Activated naive CD8-positive, alpha-beta T cell treated with anti-CD3 and anti-CD28 coated beads, Interleukin-2, amount 10 ng/mL, durations not matched to agents 7 days and 5 days (primary cell): ENCODE measurements around the gene PSMD5. TPM values are rescaled to one million over a fixed set of nuclear protein-coding genes. Genes with fewer than 3 reads are reported as not detected.
A peak's percentile ranks its signal among the peaks of the same experiment; 100 is the strongest.

Experiments
- ATAC-seq: fragments of 150-1000 bp; cut with Tn5 transposase; one replicate; pipeline ENCODE4 v1.10.0; 2021; ENCODE audit warnings: low read depth, moderate library complexity
- POLR2A ChIA-PET: fragments of 350-600 bp; sonication (Branson Sonifier 250); formaldehyde crosslinking; loops from one replicate; lab custom pipeline; 2021; ENCODE audit warnings: antibody characterized with exemption; lab: Charles Lee
- DNase-seq: peaks from one replicate; pipeline ENCODE4 v3.0.0; 2021
- H3K27ac Mint-ChIP-seq: one replicate; pipeline ENCODE4 v1.8.0; 2022; ENCODE audit warnings: mild to moderate bottlenecking, mixed read lengths
- H3K27me3 Mint-ChIP-seq: one replicate; pipeline ENCODE4 v1.8.0; 2022; ENCODE audit warnings: mild to moderate bottlenecking, moderate library complexity, mixed read lengths
- H3K36me3 Mint-ChIP-seq: one replicate; pipeline ENCODE4 v1.8.0; 2021; ENCODE audit warnings: mild to moderate bottlenecking, mixed read lengths
- H3K4me1 Mint-ChIP-seq: one replicate; pipeline ENCODE4 v1.8.0; 2021; ENCODE audit warnings: mixed read lengths
- H3K4me3 Mint-ChIP-seq: one replicate; pipeline ENCODE4 v1.8.0; 2022; ENCODE audit warnings: mild to moderate bottlenecking, moderate library complexity, mixed read lengths
- H3K9me3 Mint-ChIP-seq: one replicate; pipeline ENCODE4 v1.8.0; 2021; ENCODE audit warnings: mixed read lengths
- total RNA-seq, 2 experiments: library from RNA; stranded (reverse); gene quantifications; one replicate each; pipeline ENCODE4 v1.2.3, GENCODE V29; 2021

The PSMD5 gene
- total RNA-seq, 2 experiments from 2014 or later: 42.6 to 57.4 TPM

DNA sequence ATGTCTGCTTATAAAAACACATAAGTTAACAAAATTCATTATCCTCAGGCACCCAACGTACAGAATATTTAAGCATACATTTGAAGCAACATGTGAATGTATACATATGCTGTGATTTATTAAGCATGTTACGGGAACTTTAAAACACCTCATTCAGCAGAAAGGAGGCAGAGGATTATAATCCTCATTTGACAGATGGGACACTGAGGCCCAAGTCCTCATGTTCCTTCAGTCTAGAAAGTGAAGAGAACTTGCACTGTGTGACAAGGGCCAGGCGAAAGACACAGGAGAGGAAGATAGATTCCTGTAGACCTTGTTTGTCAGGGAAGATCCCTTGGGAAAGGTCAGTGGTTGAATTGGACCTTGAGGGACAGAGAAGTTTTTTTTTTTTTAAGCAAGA, 7.6 kb upstream of the PSMD5 start:
- ATAC-seq (no peak), DNase-seq (no peak)
- H3K27me3 Mint-ChIP-seq: no peaks in the 10 kb centered on the region
- H3K36me3 Mint-ChIP-seq: peaks cover 18% of the 10 kb centered on the region
- POLR2A ChIA-PET: interaction anchor here (0.9 kb wide), 1 partner anchor 47 kb away, joined by 3 read pairs; no protein-coding TSS in a partner anchor
- no peaks in the 10 kb centered on the region for H3K9me3 Mint-ChIP-seq
- H3K4me1 Mint-ChIP-seq: peaks cover 32% of the 10 kb centered on the region
- H3K4me3 Mint-ChIP-seq: no peak overlapping the region
- peak overlapping the region; percentile 11 for H3K27ac Mint-ChIP-seq

DNA sequence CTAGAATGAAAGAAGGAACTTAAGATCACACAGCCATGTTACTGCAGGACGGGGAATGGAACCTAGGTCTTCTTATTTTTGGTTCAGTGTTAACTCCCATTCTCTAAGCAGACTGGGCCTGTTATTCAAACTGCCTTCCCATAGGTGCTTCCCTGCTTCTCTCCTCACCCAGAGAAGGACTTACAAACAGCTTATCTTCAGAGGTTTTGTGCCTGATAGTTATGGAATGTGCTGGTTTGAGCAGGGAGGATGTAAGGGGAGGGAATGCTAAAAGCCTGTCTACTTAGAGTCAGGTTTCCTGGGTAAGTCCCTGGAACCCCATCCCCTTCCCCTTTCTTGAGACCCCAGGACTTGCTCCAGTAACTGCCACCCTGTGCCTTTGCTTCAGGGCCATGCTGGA, 4.2 kb upstream of the PSMD5 start:
- Mint-ChIP-seq H3K36me3 (peaks cover 13% of the 10 kb centered on the region), H3K4me1 (peaks cover 51% of the 10 kb centered on the region), H3K27me3 (no peaks in the 10 kb centered on the region), H3K9me3 (no peaks in the 10 kb centered on the region), H3K4me3 (peak overlapping the region; percentile 27), H3K27ac (peak overlapping the region; percentile 97)
- DNase-seq (no peak), ATAC-seq (no peak)
- POLR2A ChIA-PET: interaction anchor here (0.6 to 2.9 kb wide), 13 partner anchors 9 to 182 kb away, joined by 3 to 11 read pairs (median 3); partner anchors contain the start of genes FBXW2 and TRAF1

DNA sequence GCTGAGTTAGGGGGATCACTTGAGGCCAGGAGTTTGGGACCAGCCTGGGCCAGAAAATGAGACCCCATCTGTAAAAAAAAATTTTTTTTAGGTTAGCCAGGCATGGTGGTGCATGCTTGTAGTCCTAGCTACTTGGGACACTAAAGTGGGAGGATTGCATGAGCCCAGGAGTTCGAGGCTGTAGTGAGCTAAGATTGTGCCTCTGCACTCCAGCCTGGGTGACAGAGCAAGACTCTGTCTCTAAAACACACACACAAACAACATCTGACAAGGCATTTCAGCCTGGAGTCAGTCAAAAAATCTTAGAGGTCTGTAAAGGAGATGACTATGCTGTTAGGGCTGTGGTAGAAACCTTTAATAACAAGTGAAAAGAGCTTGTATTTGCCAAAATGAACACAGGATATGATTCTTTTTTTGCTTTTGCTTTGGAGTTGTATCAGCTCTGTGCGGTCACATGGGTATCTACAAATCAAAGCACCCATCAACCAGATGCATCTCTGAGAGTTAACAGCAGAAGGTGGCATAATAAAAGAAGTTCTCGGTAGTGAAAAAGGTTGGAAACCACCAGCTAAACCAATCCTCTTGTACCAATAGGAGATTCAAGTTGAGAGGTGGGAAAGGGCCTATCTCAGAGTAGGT, 3.6 kb upstream of the PSMD5 start:
- Mint-ChIP-seq H3K27ac (peak overlapping the region; percentile 97), H3K36me3 (peaks cover 18% of the 10 kb centered on the region), H3K27me3 (no peaks in the 10 kb centered on the region), H3K9me3 (no peaks in the 10 kb centered on the region), H3K4me1 (peaks cover 57% of the 10 kb centered on the region), H3K4me3 (peak overlapping the region; percentile 27)
- ATAC-seq (peak; percentile 24), DNase-seq (no peak)
- POLR2A ChIA-PET: interaction anchor here (0.6 to 2.9 kb wide), 14 partner anchors 10 to 182 kb away, joined by 3 to 11 read pairs (median 4); partner anchors contain the start of genes FBXW2, PHF19 and TRAF1

- Mint-ChIP-seq H3K4me3 (peak overlapping the region; percentile 98), H3K9me3 (no peaks in the 10 kb centered on the region), H3K27me3 (no peaks in the 10 kb centered on the region), H3K27ac (peak overlapping the region; percentile 97), H3K36me3 (peaks cover 15% of the 10 kb centered on the region), H3K4me1 (peaks cover 58% of the 10 kb centered on the region)
- ATAC-seq: no peak
- POLR2A ChIA-PET: interaction anchor here (0.5 to 2.9 kb wide), 7 partner anchors 11 to 86 kb away, joined by 3 to 14 read pairs (median 3); partner anchors contain the start of gene FBXW2
- DNase-seq: no peak
These were observed 2.5 kb upstream of the PSMD5 start for GRCh38 chr9:120845255-120845654.

- Mint-ChIP-seq H3K27me3 (no peaks in the 10 kb centered on the region), H3K4me1 (peaks cover 58% of the 10 kb centered on the region), H3K4me3 (peak overlapping the region; percentile 98), H3K9me3 (no peaks in the 10 kb centered on the region), H3K36me3 (peaks cover 29% of the 10 kb centered on the region), H3K27ac (peak overlapping the region; percentile 97)
- DNase-seq (no peak), ATAC-seq (peak; percentile 4)
- POLR2A ChIA-PET: interaction anchor here (0.6 to 2.2 kb wide), 7 partner anchors 8 to 241 kb away, joined by 3 to 12 read pairs (median 3); partner anchors contain the start of genes FBXW2 and PHF19
These were observed 615 bp downstream of the PSMD5 start for GRCh38 chr9:120841930-120842684.

DNA sequence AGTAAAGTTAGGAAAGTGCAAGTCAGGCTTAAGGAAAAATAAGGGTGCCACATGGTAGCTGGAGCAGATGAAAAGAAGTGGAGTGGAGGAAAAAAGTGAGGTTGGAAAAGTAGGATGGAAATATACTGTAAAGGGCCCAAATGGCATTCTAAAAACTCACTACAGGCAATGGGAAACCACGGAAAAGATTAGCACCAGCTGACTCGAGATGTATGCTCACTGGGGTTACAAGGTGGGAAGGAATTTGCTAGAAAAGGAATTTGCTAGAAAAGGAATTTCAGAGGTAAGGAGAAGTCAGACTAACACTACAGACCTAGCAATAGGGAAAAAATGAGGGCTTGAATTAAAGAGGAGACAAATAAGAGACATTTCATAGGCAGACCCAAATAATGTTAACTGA, 3.6 kb downstream of the PSMD5 start:
- POLR2A ChIA-PET: interaction anchor here (0.7 kb wide), 1 partner anchor 56 kb away, joined by 3 read pairs; no protein-coding TSS in a partner anchor
- peak overlapping the region; percentile 23 for H3K4me3 Mint-ChIP-seq
- peaks cover 36% of the 10 kb centered on the region for H3K36me3 Mint-ChIP-seq
- H3K9me3 Mint-ChIP-seq: no peaks in the 10 kb centered on the region
- ATAC-seq (no peak), DNase-seq (no peak)
- H3K4me1 Mint-ChIP-seq: peaks cover 37% of the 10 kb centered on the region
- H3K27ac Mint-ChIP-seq: no peak overlapping the region
- H3K27me3 Mint-ChIP-seq: no peaks in the 10 kb centered on the region

GRCh38 chr9:120837921-120838320, 4.8 kb downstream of the PSMD5 start:
- no peak for DNase-seq
- POLR2A ChIA-PET: interaction anchor here (1.3 kb wide), 1 partner anchor 45 kb away, joined by 4 read pairs; the partner anchor contains the start of gene FBXW2
- peaks cover 31% of the 10 kb centered on the region for H3K4me1 Mint-ChIP-seq
- no peak overlapping the region for H3K4me3 Mint-ChIP-seq
- no peaks in the 10 kb centered on the region for H3K9me3 Mint-ChIP-seq
- no peak overlapping the region for H3K27ac Mint-ChIP-seq
- H3K27me3 Mint-ChIP-seq: no peaks in the 10 kb centered on the region
- H3K36me3 Mint-ChIP-seq: peaks cover 38% of the 10 kb centered on the region
- ATAC-seq: no peak

DNA sequence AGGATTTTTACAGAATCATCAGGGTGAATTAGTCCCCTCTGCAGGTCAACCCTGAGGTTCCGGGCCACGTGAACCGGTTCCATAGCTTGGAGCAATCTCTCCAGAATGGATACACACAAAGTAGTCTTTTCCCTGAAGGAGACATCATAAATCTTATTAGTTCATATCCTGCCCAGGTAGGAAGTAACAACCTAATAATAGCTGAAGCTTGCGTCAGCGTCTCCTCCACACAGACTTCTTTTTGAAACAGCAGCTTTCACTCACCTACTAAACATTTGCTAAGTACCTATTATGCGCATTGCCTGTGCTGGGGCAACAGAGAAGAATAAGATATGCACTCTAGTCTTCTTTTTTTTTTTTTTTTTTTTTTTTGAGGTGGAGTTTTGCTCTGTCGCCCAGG, 9.4 kb downstream of the PSMD5 start:
- Mint-ChIP-seq H3K27me3 (no peaks in the 10 kb centered on the region), H3K27ac (no peak overlapping the region), H3K36me3 (peaks cover 39% of the 10 kb centered on the region), H3K4me3 (no peak overlapping the region), H3K9me3 (no peaks in the 10 kb centered on the region), H3K4me1 (peaks cover 13% of the 10 kb centered on the region)
- no peak for ATAC-seq
- POLR2A ChIA-PET: interaction anchor here (0.7 kb wide), 1 partner anchor 64 kb away, joined by 3 read pairs; no protein-coding TSS in a partner anchor
- no peak for DNase-seq

- Mint-ChIP-seq H3K4me3 (no peak overlapping the region), H3K9me3 (no peaks in the 10 kb centered on the region), H3K36me3 (peaks cover 34% of the 10 kb centered on the region), H3K4me1 (peaks cover 12% of the 10 kb centered on the region), H3K27ac (no peak overlapping the region), H3K27me3 (no peaks in the 10 kb centered on the region)
- POLR2A ChIA-PET: interaction anchor here (0.7 kb wide), 1 partner anchor 65 kb away, joined by 3 read pairs; no protein-coding TSS in a partner anchor
- DNase-seq (no peak), ATAC-seq (no peak)
These were observed 9.9 kb downstream of the PSMD5 start for GRCh38 chr9:120832807-120833206.

DNA sequence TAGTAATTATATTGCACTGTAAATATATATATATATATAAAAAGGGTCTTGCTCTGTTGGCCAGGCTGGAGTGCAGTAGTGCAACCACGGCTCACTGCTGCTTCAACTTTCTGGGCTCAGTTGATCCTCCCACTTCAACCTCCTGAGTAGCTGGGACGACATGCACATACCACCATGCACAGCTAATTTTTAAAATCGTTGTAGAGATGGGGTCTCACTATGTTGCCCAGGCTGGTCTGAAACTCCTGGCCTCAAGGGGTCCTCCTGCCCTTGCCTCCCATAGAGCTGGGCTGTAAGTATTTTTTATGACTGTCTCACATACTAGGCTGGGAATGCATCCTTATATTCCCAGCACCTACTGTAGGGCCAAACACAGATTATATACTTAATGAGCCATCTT, 11.9 kb downstream of the PSMD5 start:
- Mint-ChIP-seq H3K4me1 (peaks cover 8% of the 10 kb centered on the region), H3K27ac (no peak overlapping the region), H3K9me3 (no peaks in the 10 kb centered on the region), H3K27me3 (no peaks in the 10 kb centered on the region), H3K36me3 (peaks cover 36% of the 10 kb centered on the region), H3K4me3 (no peak overlapping the region)
- DNase-seq (no peak), ATAC-seq (no peak)
- POLR2A ChIA-PET: no interaction called here

DNA sequence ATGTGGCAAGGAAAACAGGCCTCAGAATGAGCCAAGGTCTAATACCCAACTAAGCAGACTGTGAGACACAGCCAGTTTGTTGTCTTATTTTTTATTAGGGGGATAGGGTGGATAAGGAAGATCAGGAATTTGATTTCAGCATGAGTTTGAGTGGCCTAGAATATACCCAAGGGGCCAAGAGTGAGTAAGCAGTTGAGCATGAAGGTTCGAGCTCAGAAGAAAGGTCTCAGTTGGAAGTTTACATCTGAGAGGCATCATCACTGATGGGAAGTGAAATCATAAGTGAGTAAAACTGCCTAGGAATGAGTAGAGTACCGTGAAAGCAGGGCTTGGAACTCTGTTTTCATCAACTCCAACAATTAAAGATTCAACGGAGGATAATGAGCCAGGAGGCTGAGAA, 12.6 kb downstream of the PSMD5 start:
- H3K4me1 Mint-ChIP-seq: peaks cover 7% of the 10 kb centered on the region
- H3K27me3 Mint-ChIP-seq: no peaks in the 10 kb centered on the region
- DNase-seq (no peak), ATAC-seq (no peak)
- peaks cover 34% of the 10 kb centered on the region for H3K36me3 Mint-ChIP-seq
- H3K9me3 Mint-ChIP-seq: no peaks in the 10 kb centered on the region
- H3K27ac Mint-ChIP-seq: no peak overlapping the region
- POLR2A ChIA-PET: no interaction called here
- no peak overlapping the region for H3K4me3 Mint-ChIP-seq

- no peak for ATAC-seq
- no peak overlapping the region for H3K27ac Mint-ChIP-seq
- POLR2A ChIA-PET: no interaction called here
These were observed 13.1 kb downstream of the PSMD5 start for GRCh38 chr9:120829650-120830049.

DNA sequence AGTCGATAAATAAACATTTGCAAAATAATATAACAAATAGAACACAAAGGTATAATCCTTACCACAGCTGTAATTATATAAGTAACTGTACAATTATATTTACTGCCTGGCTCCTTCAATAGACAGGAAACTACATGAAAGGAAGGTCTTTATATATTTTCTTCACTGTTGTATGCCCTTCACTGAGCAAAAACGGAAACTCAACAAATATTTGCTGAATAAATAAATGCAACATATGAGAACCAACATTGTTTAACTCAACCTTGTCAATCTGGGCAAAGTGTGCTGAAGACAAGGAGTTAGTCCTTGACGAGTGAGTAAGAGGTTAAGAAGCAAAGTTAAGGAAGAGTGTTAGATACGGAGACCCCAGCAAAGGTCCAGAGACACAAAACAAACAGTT, 22.6 kb downstream of the PSMD5 start:
- no peaks in the 10 kb centered on the region for H3K27me3 Mint-ChIP-seq
- no peak for ATAC-seq
- H3K36me3 Mint-ChIP-seq: peaks cover 39% of the 10 kb centered on the region
- no peaks in the 10 kb centered on the region for H3K9me3 Mint-ChIP-seq
- POLR2A ChIA-PET: no interaction called here
- no peak overlapping the region for H3K4me3 Mint-ChIP-seq
- H3K27ac Mint-ChIP-seq: no peak overlapping the region
- DNase-seq: no peak
- H3K4me1 Mint-ChIP-seq: peaks cover 1% of the 10 kb centered on the region

More at GRCh38 chr9:120829650-120830049, 13.1 kb downstream of the PSMD5 start:
- peaks cover 37% of the 10 kb centered on the region for H3K36me3 Mint-ChIP-seq
- DNase-seq: no peak
- H3K4me3 Mint-ChIP-seq: no peak overlapping the region
- no peaks in the 10 kb centered on the region for H3K9me3 Mint-ChIP-seq
- peaks cover 7% of the 10 kb centered on the region for H3K4me1 Mint-ChIP-seq
- H3K27me3 Mint-ChIP-seq: no peaks in the 10 kb centered on the region
